Transverse colon (tissue), 4 donors: ENCODE measurements around the gene DLG5.

Source experiments
- CTCF ChIP-seq, 5 experiments: fragments of 200-600 bp in 3 of 5; fragments of 450-650 bp in 2 of 5; sonication (generic) in 3 of 5; IDR thresholded peaks; 1 replicate in 2 of 5; 2 replicates in 3 of 5; pipeline ENCODE4 v1.5.1; 2016 to 2017; ENCODE audit warnings: antibody characterized with exemption in 5 of 5, inconsistent platforms in 3 of 5, mild to moderate bottlenecking in 2 of 5, moderate library complexity in 1 of 5
- EP300 ChIP-seq: sonication (generic); formaldehyde crosslinking; IDR thresholded peaks from one replicate; pipeline ENCODE4 v1.6.1; 2017; ENCODE audit warnings: antibody characterized with exemption, low read depth
- POLR2A ChIP-seq: fragments of 450-650 bp; IDR thresholded peaks from one replicate; pipeline ENCODE4 v1.6.1; 2016; ENCODE audit warnings: antibody characterized with exemption, mild to moderate bottlenecking, moderate library complexity
- POLR2AphosphoS5 ChIP-seq, 3 donors: sonication (generic); formaldehyde crosslinking; IDR thresholded peaks; one replicate each; pipeline ENCODE4 v1.6.1; 2016; ENCODE audit warnings: antibody characterized with exemption in 3 of 3

- TF ChIP-seq POLR2A (no peak), EP300 (no peak), CTCF (IDR thresholded peaks at IDR 0.05) (no peak), POLR2AphosphoS5 (IDR thresholded peaks at IDR 0.05) (no peak)
Measured at GRCh38 chr10:77856566-77856965, 70.0 kb downstream of the DLG5 start.
